ENCODE results near the gene PROX2.

DNA sequence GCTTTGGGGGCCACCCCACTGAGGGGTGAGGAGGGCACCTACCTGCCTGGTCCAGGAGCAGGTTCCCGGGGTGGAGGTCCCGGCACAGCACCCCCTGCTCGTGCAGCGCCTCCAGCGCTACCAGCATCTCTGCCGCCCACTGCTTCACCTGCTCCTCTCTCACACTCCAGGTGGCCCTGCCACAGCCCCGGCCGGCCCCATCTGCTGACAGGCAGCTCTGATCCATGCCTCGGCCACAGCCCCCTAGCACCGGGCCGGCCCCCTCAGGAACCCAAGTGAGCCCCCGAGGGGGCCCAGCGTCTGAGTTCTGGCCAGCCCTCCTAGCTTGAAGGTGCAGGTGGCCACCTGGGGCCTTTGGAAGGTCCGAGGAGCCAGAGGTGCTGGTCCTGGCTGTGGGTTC is 33.6 kb upstream of the PROX2 start:
- TF ChIP-seq, protein P1, sequence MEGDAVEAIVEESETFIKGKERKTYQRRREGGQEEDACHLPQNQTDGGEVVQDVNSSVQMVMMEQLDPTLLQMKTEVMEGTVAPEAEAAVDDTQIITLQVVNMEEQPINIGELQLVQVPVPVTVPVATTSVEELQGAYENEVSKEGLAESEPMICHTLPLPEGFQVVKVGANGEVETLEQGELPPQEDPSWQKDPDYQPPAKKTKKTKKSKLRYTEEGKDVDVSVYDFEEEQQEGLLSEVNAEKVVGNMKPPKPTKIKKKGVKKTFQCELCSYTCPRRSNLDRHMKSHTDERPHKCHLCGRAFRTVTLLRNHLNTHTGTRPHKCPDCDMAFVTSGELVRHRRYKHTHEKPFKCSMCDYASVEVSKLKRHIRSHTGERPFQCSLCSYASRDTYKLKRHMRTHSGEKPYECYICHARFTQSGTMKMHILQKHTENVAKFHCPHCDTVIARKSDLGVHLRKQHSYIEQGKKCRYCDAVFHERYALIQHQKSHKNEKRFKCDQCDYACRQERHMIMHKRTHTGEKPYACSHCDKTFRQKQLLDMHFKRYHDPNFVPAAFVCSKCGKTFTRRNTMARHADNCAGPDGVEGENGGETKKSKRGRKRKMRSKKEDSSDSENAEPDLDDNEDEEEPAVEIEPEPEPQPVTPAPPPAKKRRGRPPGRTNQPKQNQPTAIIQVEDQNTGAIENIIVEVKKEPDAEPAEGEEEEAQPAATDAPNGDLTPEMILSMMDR (IDR thresholded peaks at IDR 0.05 in 8 of 11, conservative IDR thresholded peaks at IDR 0.05 in 3 of 11) = no peak
- no peak for TF ChIP-seq POLR2A (IDR thresholded peaks at IDR 0.05)

Data from spleen (tissue), 7 donors.